Osteoblast (primary cell): Measurements from ENCODE around the gene GTF2A1L. TPM values are rescaled to one million over a fixed set of nuclear protein-coding genes. Genes with fewer than 3 reads are reported as not detected.
"Not testable (repeated sequence)": the region's sequence is repeated elsewhere in the genome, so short reads cannot be mapped to it uniquely, and the experiment has no call there.

ENCODE experiments used
- DNase-seq: peaks from one replicate; pipeline ENCODE4 v3.0.0; 2011; ENCODE audit warnings: low spot score, mixed read lengths; ENCODE audit not compliant: insufficient read length; ENCODE audit errors: missing footprints
- H2AFZ ChIP-seq: 2 replicates; pipeline ENCODE4 v1.6.0; 2011; ENCODE audit warnings: mild to moderate bottlenecking, low read length
- H3K27ac ChIP-seq: 2 replicates; pipeline ENCODE4 v1.5.1; 2011; ENCODE audit warnings: mild to moderate bottlenecking, low read depth, low read length, moderate library complexity
- H3K27me3 ChIP-seq: 2 replicates; pipeline ENCODE4 v1.6.0; 2012; ENCODE audit warnings: mild to moderate bottlenecking, control low read depth, inconsistent platforms, low read length, moderate library complexity; ENCODE audit not compliant: insufficient read depth
- H3K36me3 ChIP-seq: 2 replicates; pipeline ENCODE4 v1.5.1; 2011; ENCODE audit warnings: mild to moderate bottlenecking, low read length, control low read depth, moderate library complexity; ENCODE audit not compliant: insufficient read depth
- H3K4me1 ChIP-seq: 2 replicates; pipeline ENCODE4 v1.5.1; 2011; ENCODE audit warnings: mild to moderate bottlenecking, low read length, control low read depth, moderate library complexity; ENCODE audit not compliant: insufficient read depth
- H3K4me2 ChIP-seq: 2 replicates; pipeline ENCODE4 v1.6.0; 2011; ENCODE audit warnings: mild to moderate bottlenecking, low read length; ENCODE audit not compliant: insufficient read depth
- H3K4me3 ChIP-seq: fragments of 200-600 bp; sonication (generic); 3 replicates; pipeline ENCODE4 v1.5.1; 2012; ENCODE audit warnings: mild to moderate bottlenecking, low read length, inconsistent platforms; ENCODE audit not compliant: insufficient read depth
- H3K79me2 ChIP-seq: 2 replicates; pipeline ENCODE4 v1.6.0; 2012; ENCODE audit warnings: mild to moderate bottlenecking, low read length, control low read depth, inconsistent platforms; ENCODE audit not compliant: insufficient read depth
- H3K9me3 ChIP-seq: 2 replicates; pipeline ENCODE4 v1.5.1; 2011; ENCODE audit warnings: low read depth, low read length, control low read depth
- H4K20me1 ChIP-seq: 2 replicates; pipeline ENCODE4 v1.6.0; 2012; ENCODE audit warnings: mild to moderate bottlenecking, low read length, control low read depth; ENCODE audit not compliant: insufficient read depth
- CTCF ChIP-seq: IDR thresholded peaks from 2 replicates; pipeline ENCODE4 v1.5.1; 2011; ENCODE audit warnings: mild to moderate bottlenecking, low read depth, low read length, moderate library complexity; ENCODE audit errors: extremely low read depth
- total RNA-seq: library from RNA; depleted of rRNA; stranded (reverse); fragments of >200 nt; gene quantifications from 2 replicates; pipeline ENCODE4 v1.2.3, GENCODE V29; 2012

Gene GTF2A1L
- total RNA-seq, 1 donor, result 1.1 TPM

DNA sequence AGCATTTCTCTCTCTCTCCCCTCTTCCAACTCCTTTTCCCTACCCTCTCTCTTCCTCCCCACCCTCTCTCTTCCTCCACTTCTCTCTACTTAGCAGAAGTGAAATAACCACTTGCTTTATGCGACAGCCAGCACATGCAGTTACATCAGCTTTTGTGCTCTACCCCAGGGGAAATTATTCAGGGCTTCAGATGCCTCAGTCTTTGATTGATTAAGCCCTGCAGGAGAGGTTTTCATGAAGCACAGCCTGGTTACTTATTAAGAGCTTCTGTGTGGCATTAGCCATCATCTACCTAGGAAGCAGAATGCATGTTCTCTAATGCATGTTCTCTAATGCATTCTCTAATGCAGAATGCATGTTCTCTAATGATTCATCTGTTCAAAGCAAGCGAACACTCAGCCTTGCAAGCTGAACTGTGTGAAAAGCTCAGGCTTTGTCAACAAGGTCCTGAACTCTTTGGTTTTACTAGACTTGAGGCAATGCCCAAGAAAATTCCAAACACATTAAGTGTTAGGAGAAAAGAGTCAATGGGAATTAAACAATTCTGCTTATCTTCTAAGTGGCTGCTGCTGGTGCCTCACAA is 81.8 kb downstream of the GTF2A1L start:
- Histone ChIP-seq H3K4me3 (no peak overlapping the region), H3K4me2 (no peak overlapping the region), H2AFZ (no peak overlapping the region), H3K9me3 (no peaks in the 10 kb centered on the region), H3K27ac (no peak overlapping the region), H3K4me1 (peaks cover 2% of the 10 kb centered on the region), H3K79me2 (no peaks in the 10 kb centered on the region), H3K36me3 (no peaks in the 10 kb centered on the region), H4K20me1 (no peaks in the 10 kb centered on the region), H3K27me3 (no peaks in the 10 kb centered on the region)
- DNase-seq, result peak; percentile 74
- TF ChIP-seq CTCF, result no peak

- H4K20me1 ChIP-seq, H3K79me2 ChIP-seq, H2AFZ ChIP-seq, DNase-seq, H3K27me3 ChIP-seq, H3K36me3 ChIP-seq, H3K4me3 ChIP-seq, H3K27ac ChIP-seq, H3K4me1 ChIP-seq, H3K4me2 ChIP-seq, H3K9me3 ChIP-seq: not testable (repeated sequence)
Measured at GRCh38 chr2:48703621-48704020, 86.0 kb downstream of the GTF2A1L start.

GRCh38 chr2:48707466-48707865 is 89.8 kb downstream of the GTF2A1L start:
- H2AFZ ChIP-seq, result peak overlapping the region; percentile 47
- DNase-seq, result no peak
- no peak overlapping the region for H3K4me2 ChIP-seq
- no peaks in the 10 kb centered on the region for H4K20me1 ChIP-seq
- H3K36me3 ChIP-seq, result no peaks in the 10 kb centered on the region
- no peak overlapping the region for H3K27ac ChIP-seq
- H3K27me3 ChIP-seq, result no peaks in the 10 kb centered on the region
- peaks cover 8% of the 10 kb centered on the region for H3K4me1 ChIP-seq
- no peak overlapping the region for H3K4me3 ChIP-seq
- H3K9me3 ChIP-seq, result no peaks in the 10 kb centered on the region
- no peak for TF ChIP-seq CTCF
- H3K79me2 ChIP-seq, result no peaks in the 10 kb centered on the region

DNA sequence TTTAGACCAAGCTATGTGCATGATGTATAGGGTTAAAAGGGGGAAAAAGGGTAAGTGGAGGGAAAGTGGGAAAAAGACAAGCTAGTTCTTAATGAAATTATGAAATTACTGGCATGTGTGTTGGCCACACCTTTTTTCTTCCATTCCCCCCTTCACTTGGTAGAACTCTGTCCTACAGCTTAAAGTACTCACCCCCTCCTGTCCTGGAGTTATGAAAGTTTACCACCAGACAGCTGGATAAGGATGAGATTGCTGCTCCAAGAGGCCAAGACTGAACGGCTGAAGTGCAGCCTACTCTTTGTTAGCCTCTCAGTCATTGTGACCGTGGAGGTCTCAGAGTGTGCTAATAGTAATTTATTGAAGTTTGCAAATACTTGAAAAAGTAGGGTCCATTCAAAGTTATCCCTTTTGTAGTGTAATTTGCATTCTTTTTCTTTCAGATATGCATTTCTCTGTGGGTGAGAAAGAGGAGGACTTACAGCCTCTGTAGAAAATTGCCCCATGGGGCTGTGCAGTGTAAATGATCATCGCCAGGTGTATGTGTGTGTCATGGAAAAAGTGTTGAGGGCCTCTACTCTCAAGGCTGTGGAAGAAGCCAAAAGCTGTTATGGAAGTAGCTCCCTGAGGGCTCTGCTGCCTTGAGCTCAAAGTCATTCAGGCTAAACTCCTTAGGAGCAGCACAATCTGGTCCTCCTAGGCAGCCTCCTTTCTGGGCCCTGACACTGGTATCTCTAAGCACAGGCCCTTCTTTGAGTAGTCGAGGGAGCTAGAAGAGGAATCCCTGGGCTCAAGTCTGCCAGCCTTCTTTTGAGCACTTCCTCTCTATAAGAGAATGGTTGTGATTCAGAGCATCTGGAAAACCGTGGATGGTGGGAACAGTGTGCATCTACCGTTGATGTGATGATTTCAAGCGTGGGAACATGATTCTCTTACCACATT is 91.7 kb downstream of the GTF2A1L start:
- H2AFZ ChIP-seq, result no peak overlapping the region
- H3K27me3 ChIP-seq, result no peaks in the 10 kb centered on the region
- H3K36me3 ChIP-seq, result no peaks in the 10 kb centered on the region
- TF ChIP-seq CTCF, result no peak
- H3K4me2 ChIP-seq, result no peak overlapping the region
- H3K9me3 ChIP-seq, result no peaks in the 10 kb centered on the region
- no peak overlapping the region for H3K4me3 ChIP-seq
- peaks cover 8% of the 10 kb centered on the region for H3K4me1 ChIP-seq
- no peaks in the 10 kb centered on the region for H3K79me2 ChIP-seq
- H3K27ac ChIP-seq, result no peak overlapping the region
- DNase-seq, result peak; percentile 9
- H4K20me1 ChIP-seq, result no peaks in the 10 kb centered on the region
